ENCODE measurements around the gene COL23A1. TPM values are rescaled to one million over a fixed set of nuclear protein-coding genes. Genes with fewer than 3 reads are reported as not detected.

Gene COL23A1
- total RNA-seq, 1 experiment from 2014 or later = not detected

DNA sequence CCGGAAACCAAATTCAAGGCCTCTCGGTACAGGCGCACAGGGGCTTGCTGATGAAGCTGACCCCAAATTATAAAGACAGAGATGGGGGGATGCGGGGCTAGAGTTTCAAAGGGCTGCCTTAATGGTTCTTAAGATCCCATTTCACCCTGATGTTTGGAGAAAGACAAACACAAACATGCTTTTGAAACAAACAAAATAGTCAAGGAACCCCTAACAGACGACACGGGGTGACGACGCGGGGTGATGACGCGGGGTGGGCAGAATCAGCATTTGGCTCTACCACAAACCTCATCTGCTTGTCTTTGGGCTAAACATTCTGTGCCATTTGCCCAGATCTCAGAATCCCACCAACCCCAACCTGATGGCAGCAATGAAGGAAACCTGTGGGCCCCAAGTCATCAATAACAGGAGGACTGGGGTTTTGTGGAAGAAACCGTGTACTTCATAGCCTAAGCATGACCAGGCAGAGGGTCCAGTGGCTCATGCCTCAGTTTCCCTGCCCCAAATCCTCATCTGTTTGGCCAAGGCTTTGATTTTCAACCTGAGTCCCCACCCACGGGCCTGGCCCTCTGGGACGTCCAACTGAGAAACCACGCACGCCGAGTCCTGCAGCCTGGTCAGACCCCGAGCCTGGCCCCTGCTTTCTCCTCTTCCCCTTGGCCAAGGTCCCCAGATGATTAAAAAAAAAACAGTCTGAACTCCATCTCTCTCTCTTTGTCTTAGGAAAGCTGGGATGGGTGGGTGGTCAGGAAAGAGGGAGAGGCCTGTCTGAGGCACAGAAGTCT is 148.5 kb downstream of the COL23A1 start:
- BruUV-seq (replicated peaks) = no TSS peak
- TF ChIP-seq EZH2 (IDR thresholded peaks at IDR 0.05; ENCODE audit: low read length, unreplicated experiment) = no peak
- TF ChIP-seq CTCF (conservative IDR thresholded peaks at IDR 0.05; ENCODE audit: low read depth, low read length) = no peak
- Histone ChIP-seq H4K20me1 (ENCODE audit: low read length) (no peaks in the 10 kb centered on the region), H2AFZ (ENCODE audit: low read length) (no peak overlapping the region), H3K4me1 (ENCODE audit: insufficient read depth, low read length) (no peaks in the 10 kb centered on the region), H3K27ac (ENCODE audit: low read length) (no peak overlapping the region), H3F3A (ENCODE audit: low read length, unreplicated experiment) (no peaks in the 10 kb centered on the region), H3K79me2 (ENCODE audit: low read length) (no peaks in the 10 kb centered on the region), H3K9me2 (replicated peaks; ENCODE audit: low read length) (no peaks in the 10 kb centered on the region), H3K27me3 (ENCODE audit: low read length) (peaks cover 48% of the 10 kb centered on the region), H3K4me3 (ENCODE audit: low read length) (no peak overlapping the region), H3K9ac (ENCODE audit: low read length) (no peak overlapping the region), H3K36me3 (ENCODE audit: low read depth, low read length) (no peaks in the 10 kb centered on the region), H3K4me2 (ENCODE audit: low read length) (no peak overlapping the region), H3K9me3 (ENCODE audit: low read length) (no peaks in the 10 kb centered on the region)
- ChIA-PET POLR2A (ENCODE audit: unreplicated experiment) (no interaction called here), CTCF (no interaction called here)
- ATAC-seq = no peak
- DNase-seq = no peak
- intact Hi-C loops (cut with micrococcal nuclease) = no loop called here

DNA sequence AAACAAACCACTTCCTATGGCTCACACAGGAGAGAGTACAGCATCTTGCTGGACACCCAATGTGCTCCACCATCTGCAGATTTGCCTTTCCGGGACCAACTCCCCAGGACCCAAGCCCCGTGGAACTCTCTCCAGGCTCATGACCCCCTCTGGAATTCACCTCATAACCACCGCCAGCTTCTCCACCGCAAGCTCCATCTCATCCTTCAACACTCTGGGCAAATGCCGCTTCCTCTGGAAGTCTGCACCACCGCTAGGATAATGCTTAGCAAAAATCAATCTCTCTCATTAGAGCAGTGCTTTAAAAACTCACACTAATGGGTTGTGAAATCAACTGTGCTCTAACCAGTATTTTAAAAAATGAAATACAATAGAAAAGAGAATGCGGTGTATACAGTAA is 150.0 kb downstream of the COL23A1 start:
- Histone ChIP-seq H3K9me3 (ENCODE audit: low read length) (no peaks in the 10 kb centered on the region), H3K4me2 (ENCODE audit: low read length) (no peak overlapping the region), H3K4me1 (ENCODE audit: insufficient read depth, low read length) (no peaks in the 10 kb centered on the region), H3K79me2 (ENCODE audit: low read length) (no peaks in the 10 kb centered on the region), H3K9me2 (replicated peaks; ENCODE audit: low read length) (no peaks in the 10 kb centered on the region), H3K36me3 (ENCODE audit: low read depth, low read length) (no peaks in the 10 kb centered on the region), H3K27ac (ENCODE audit: low read length) (no peak overlapping the region), H3K4me3 (ENCODE audit: low read length) (no peak overlapping the region), H2AFZ (ENCODE audit: low read length) (no peak overlapping the region), H3K27me3 (ENCODE audit: low read length) (peaks cover 54% of the 10 kb centered on the region), H4K20me1 (ENCODE audit: low read length) (no peaks in the 10 kb centered on the region), H3F3A (ENCODE audit: low read length, unreplicated experiment) (no peaks in the 10 kb centered on the region), H3K9ac (ENCODE audit: low read length) (no peak overlapping the region)
- TF ChIP-seq EZH2 (IDR thresholded peaks at IDR 0.05; ENCODE audit: low read length, unreplicated experiment) (no peak), EZH2phosphoT487 (IDR thresholded peaks at IDR 0.05; ENCODE audit: borderline replicate concordance, low read length) (no peak), CTCF (conservative IDR thresholded peaks at IDR 0.05; ENCODE audit: low read depth, low read length) (no peak)
- ChIA-PET CTCF (interaction anchor here (0.6 kb wide), 1 partner anchor 112 kb away, joined by 8 read pairs; no protein-coding TSS in a partner anchor), POLR2A (ENCODE audit: unreplicated experiment) (no interaction called here)
- no TSS peak for BruUV-seq (replicated peaks)
- DNase-seq (no peak), ATAC-seq (no peak)
- intact Hi-C loops (cut with micrococcal nuclease) = no loop called here

DNA sequence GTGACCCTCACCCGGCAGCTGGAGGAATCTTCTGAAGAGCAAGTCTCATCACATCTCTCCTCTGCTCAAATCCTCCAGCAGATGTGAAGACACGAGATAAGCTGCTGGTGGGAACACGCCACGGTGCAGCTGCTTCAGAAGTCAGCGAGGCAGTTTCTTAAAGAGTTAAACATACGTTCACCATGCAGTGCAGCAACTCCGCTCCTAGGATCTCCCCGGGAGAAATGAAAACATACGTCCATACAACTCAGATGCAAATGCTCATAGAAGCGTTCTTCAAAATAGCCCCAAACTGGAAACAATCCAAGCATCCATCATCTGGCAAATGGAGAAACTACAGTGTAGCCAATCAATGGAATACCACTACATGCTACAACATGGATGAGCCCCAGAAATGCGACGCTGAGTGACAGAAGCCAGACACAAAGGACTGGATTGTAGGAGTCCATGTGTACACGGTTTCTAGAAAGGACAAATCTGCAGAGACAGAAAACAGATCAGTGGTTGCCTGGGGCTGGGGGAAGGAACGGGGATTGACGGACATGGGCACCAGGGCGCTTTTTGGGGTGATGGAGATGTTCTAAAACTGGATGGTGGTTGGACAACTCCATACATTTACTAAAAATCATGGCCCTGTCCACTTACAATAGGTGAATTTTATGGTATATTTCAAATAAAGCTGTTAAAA is 150.6 kb downstream of the COL23A1 start:
- H2AFZ ChIP-seq (ENCODE audit: low read length) = no peak overlapping the region
- no peak overlapping the region for H3K27ac ChIP-seq (ENCODE audit: low read length)
- H3K9ac ChIP-seq (ENCODE audit: low read length) = no peak overlapping the region
- H3K27me3 ChIP-seq (ENCODE audit: low read length) = peaks cover 55% of the 10 kb centered on the region
- no peak for ATAC-seq
- no TSS peak for BruUV-seq (replicated peaks)
- no peaks in the 10 kb centered on the region for H4K20me1 ChIP-seq (ENCODE audit: low read length)
- no peaks in the 10 kb centered on the region for H3K9me3 ChIP-seq (ENCODE audit: low read length)
- ChIA-PET CTCF (no interaction called here), POLR2A (ENCODE audit: unreplicated experiment) (no interaction called here)
- no peak for DNase-seq
- H3K4me3 ChIP-seq (ENCODE audit: low read length) = no peak overlapping the region
- no peaks in the 10 kb centered on the region for H3K9me2 ChIP-seq (replicated peaks; ENCODE audit: low read length)
- no peaks in the 10 kb centered on the region for H3K4me1 ChIP-seq (ENCODE audit: insufficient read depth, low read length)
- H3K36me3 ChIP-seq (ENCODE audit: low read depth, low read length) = no peaks in the 10 kb centered on the region
- H3F3A ChIP-seq (ENCODE audit: low read length, unreplicated experiment) = no peaks in the 10 kb centered on the region
- H3K79me2 ChIP-seq (ENCODE audit: low read length) = no peaks in the 10 kb centered on the region
- no peak overlapping the region for H3K4me2 ChIP-seq (ENCODE audit: low read length)
- intact Hi-C loops (cut with micrococcal nuclease) = no loop called here
- TF ChIP-seq EZH2phosphoT487 (IDR thresholded peaks at IDR 0.05; ENCODE audit: borderline replicate concordance, low read length) (no peak), EZH2 (IDR thresholded peaks at IDR 0.05; ENCODE audit: low read length, unreplicated experiment) (no peak), CTCF (conservative IDR thresholded peaks at IDR 0.05; ENCODE audit: low read depth, low read length) (no peak)

Data from PC-3 (cell line).